Measurements from ENCODE around the gene BRAP.
"Not testable (repeated sequence)": the region's sequence is repeated elsewhere in the genome, so short reads cannot be mapped to it uniquely, and the experiment has no call there.

Gene BRAP

GRCh38 chr12:111597831-111598636, 87.7 kb downstream of the BRAP start:
- H3K4me3 ChIP-seq (ENCODE audit: low read depth, low read length) = peak overlapping the region; percentile 94
- TF ChIP-seq CTCF (IDR thresholded peaks at IDR 0.05; ENCODE audit: low read depth, low read length) = no peak

- no peak for TF ChIP-seq CTCF (IDR thresholded peaks at IDR 0.05; ENCODE audit: low read depth, low read length)
- H3K4me3 ChIP-seq (ENCODE audit: low read depth, low read length) = peak overlapping the region; percentile 94
These were observed 88.5 kb downstream of the BRAP start for GRCh38 chr12:111596985-111597830.

- H3K4me3 ChIP-seq (ENCODE audit: low read depth, low read length) = not testable (repeated sequence)
These were observed 90.4 kb downstream of the BRAP start for GRCh38 chr12:111595341-111595835.
